Measurements from ENCODE around the gene ALDH3A2. TPM values are rescaled to one million over a fixed set of nuclear protein-coding genes. Genes with fewer than 3 reads are reported as not detected.

ALDH3A2 gene
- total and polyA plus RNA-seq, 2 of the 8 experiments (the other 6 are each of a cell fraction or from before 2014, with no cell fraction given): 20.6 to 72.9 TPM

- Histone ChIP-seq H3K27me3 (replicated peaks in 1 of 4; ENCODE audit: control insufficient read depth in 3 of 4, extremely low read depth in 1 of 4, insufficient read depth in 3 of 4, low read length in 3 of 4) (no peaks in the 10 kb centered on the region), H3K79me2 (ENCODE audit: control insufficient read depth in 1 of 2, insufficient read depth in 2 of 2, low read length in 2 of 2) (no peaks in the 10 kb centered on the region), H2BK15ac (ENCODE audit: low read length) (peak overlapping the region; percentile 88; the same call in 1 of the 2 replicates), H3K79me1 (ENCODE audit: low read depth, low read length) (no peaks in the 10 kb centered on the region), H3K4ac (replicated peaks; ENCODE audit: insufficient read length, low read depth, low read length) (no peak overlapping the region), H4K5ac (ENCODE audit: insufficient read length, low read depth, low read length) (no peak overlapping the region), H3K56ac (replicated peaks; ENCODE audit: insufficient read length, low read depth, low read length) (no peak overlapping the region), H2BK20ac (ENCODE audit: low read length) (no peak overlapping the region), H2BK120ac (replicated peaks; ENCODE audit: low read depth, low read length) (peak overlapping the region; percentile 21), H3K4me2 (ENCODE audit: insufficient read depth in 1 of 2, low read depth in 2 of 2, low read length in 2 of 2) (no peak overlapping the region), H2AFZ (ENCODE audit: low read length) (no peak overlapping the region), H2AK5ac (ENCODE audit: low read depth, low read length) (no peak overlapping the region), H3K4me3 (ENCODE audit: extremely low read depth in 1 of 4, insufficient read depth in 2 of 4, low read depth in 3 of 4, low read length in 4 of 4) (no peak overlapping the region), H3K18ac (ENCODE audit: extremely low read depth, low read length) (no peak overlapping the region), H3K4me1 (replicated peaks in 1 of 4; ENCODE audit: control insufficient read depth in 3 of 4, insufficient read depth in 4 of 4, low read length in 3 of 4) (peaks cover 0 to 8% (median 0%) of the 10 kb centered on the region in 4 experiments; a peak in 3 of 7 replicates), H2BK5ac (ENCODE audit: low read depth, low read length) (no peak overlapping the region), H3K36me3 (ENCODE audit: control insufficient read depth in 2 of 4, insufficient read depth in 4 of 4, low read length in 3 of 4) (no peaks in the 10 kb centered on the region), H4K91ac (replicated peaks; ENCODE audit: insufficient read length, low read length) (no peak overlapping the region), H3K14ac (ENCODE audit: insufficient read length) (no peak overlapping the region), H3K9ac (replicated peaks in 1 of 4; ENCODE audit: extremely low read depth in 1 of 4, low read depth in 3 of 4, low read length in 3 of 4) (no peak overlapping the region), H3K9me3 (ENCODE audit: insufficient read depth in 2 of 2, low read depth in 1 of 2, low read length in 1 of 2) (no peaks in the 10 kb centered on the region), H3K23ac (ENCODE audit: insufficient read length) (no peak overlapping the region), H3K27ac (ENCODE audit: low read depth, low read length) (no peak overlapping the region), H4K8ac (ENCODE audit: extremely low read depth, insufficient read depth, low read length) (no peak overlapping the region), H4K20me1 (replicated peaks in 1 of 2; ENCODE audit: control insufficient read depth in 1 of 2, insufficient read depth in 2 of 2, low read length in 2 of 2) (no peaks in the 10 kb centered on the region), H2BK12ac (ENCODE audit: low read depth, low read length) (no peak overlapping the region), H3K23me2 (ENCODE audit: low read depth, low read length) (no peaks in the 10 kb centered on the region)
- no peak for FAIRE-seq
- no peak for DNase-seq (ENCODE audit: low read depth in 1 of 2, low spot score in 2 of 2)
- 75% methylated on average over 12 of the region's 12 CpGs; no CpG with 5 or more reads in 1 of the 2 experiments for WGBS, 2 experiments (ENCODE audit: extremely low coverage in 1 of 2, insufficient coverage in 1 of 2, insufficient read length in 1 of 2, insufficient replicate concordance in 2 of 2, low coverage in 1 of 2, low lambda C conversion rate in 2 of 2, missing lambda C conversion rate in 1 of 2)
- no peak for TF ChIP-seq RBBP5 (IDR thresholded peaks at IDR 0.05; ENCODE audit: borderline replicate concordance, low read depth, low read length)
- no peak for TF ChIP-seq BCL11A (IDR thresholded peaks at IDR 0.05; ENCODE audit: low read depth in 2 of 2, low read length in 2 of 2)
- TF ChIP-seq ATF3 (IDR thresholded peaks at IDR 0.05; ENCODE audit: insufficient read depth, low read depth, low read length): no peak
- no peak for TF ChIP-seq SP4 (IDR thresholded peaks at IDR 0.05; ENCODE audit: low read length)
- TF ChIP-seq TBP (IDR thresholded peaks at IDR 0.05; ENCODE audit: low read depth, low read length): no peak
- TF ChIP-seq KDM5A (IDR thresholded peaks at IDR 0.05; ENCODE audit: low read length): no peak
- TF ChIP-seq SP2 (IDR thresholded peaks at IDR 0.05; ENCODE audit: low read length): no peak
- POLR2A ChIA-PET (ENCODE audit: partially characterized antibody): no interaction called here
- CTCF ChIA-PET (ENCODE audit: partially characterized antibody): interaction anchor here (0.9 to 1.9 kb wide), 3 partner anchors 11 to 16 kb away, joined by 3 to 9 read pairs (median 4); no protein-coding TSS in a partner anchor
Measured at GRCh38 chr17:19712436-19713004, 64.0 kb downstream of the ALDH3A2 start.

Measured in H1 (cell line).